ENCODE results near the gene PLP2.

PLP2 gene

GRCh38 chrX:49190821-49191573 is 19.3 kb downstream of the PLP2 start:
- no peaks in the 10 kb centered on the region for H3K9me2 ChIP-seq (replicated peaks; ENCODE audit: insufficient read depth, low read length)
- peak overlapping the region; percentile 49; the same call in 1 of the 2 replicates for H3K4me2 ChIP-seq (ENCODE audit: low read depth, low read length)
- no peak for TF ChIP-seq EZH2phosphoT487 (IDR thresholded peaks at IDR 0.05; ENCODE audit: low read length)
- no peak for TF ChIP-seq EZH2 (optimal IDR thresholded peaks at IDR 0.05; ENCODE audit: low read depth, low read length)
- TF ChIP-seq, protein P1, sequence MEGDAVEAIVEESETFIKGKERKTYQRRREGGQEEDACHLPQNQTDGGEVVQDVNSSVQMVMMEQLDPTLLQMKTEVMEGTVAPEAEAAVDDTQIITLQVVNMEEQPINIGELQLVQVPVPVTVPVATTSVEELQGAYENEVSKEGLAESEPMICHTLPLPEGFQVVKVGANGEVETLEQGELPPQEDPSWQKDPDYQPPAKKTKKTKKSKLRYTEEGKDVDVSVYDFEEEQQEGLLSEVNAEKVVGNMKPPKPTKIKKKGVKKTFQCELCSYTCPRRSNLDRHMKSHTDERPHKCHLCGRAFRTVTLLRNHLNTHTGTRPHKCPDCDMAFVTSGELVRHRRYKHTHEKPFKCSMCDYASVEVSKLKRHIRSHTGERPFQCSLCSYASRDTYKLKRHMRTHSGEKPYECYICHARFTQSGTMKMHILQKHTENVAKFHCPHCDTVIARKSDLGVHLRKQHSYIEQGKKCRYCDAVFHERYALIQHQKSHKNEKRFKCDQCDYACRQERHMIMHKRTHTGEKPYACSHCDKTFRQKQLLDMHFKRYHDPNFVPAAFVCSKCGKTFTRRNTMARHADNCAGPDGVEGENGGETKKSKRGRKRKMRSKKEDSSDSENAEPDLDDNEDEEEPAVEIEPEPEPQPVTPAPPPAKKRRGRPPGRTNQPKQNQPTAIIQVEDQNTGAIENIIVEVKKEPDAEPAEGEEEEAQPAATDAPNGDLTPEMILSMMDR (IDR thresholded peaks at IDR 0.05; ENCODE audit: low read length) = no peak
- H3K79me2 ChIP-seq (ENCODE audit: low read length) = no peaks in the 10 kb centered on the region
- peak; percentile 96 for DNase-seq
- H3K27ac ChIP-seq (ENCODE audit: low read length) = peak overlapping the region; percentile 74; the same call in 1 of the 2 replicates
- no peaks in the 10 kb centered on the region for H3K9me3 ChIP-seq (replicated peaks; ENCODE audit: insufficient read depth, low read length)
- peak overlapping the region; percentile 61; the same call in 1 of the 2 replicates for H2AFZ ChIP-seq (ENCODE audit: low read length)
- H3K36me3 ChIP-seq (replicated peaks; ENCODE audit: insufficient read depth, low read length) = no peaks in the 10 kb centered on the region
- no peaks in the 10 kb centered on the region; the same call in 1 of the 2 replicates for H3K4me1 ChIP-seq (ENCODE audit: low read length)
- peak overlapping the region; percentile 85 for H3K4me3 ChIP-seq (ENCODE audit: low read length)
- H3F3A ChIP-seq (ENCODE audit: insufficient read depth, low read length) = no peaks in the 10 kb centered on the region
- H3K9ac ChIP-seq (ENCODE audit: low read length) = peak overlapping the region; percentile 72
- H4K20me1 ChIP-seq (ENCODE audit: insufficient read depth, low read length) = no peaks in the 10 kb centered on the region
- no peaks in the 10 kb centered on the region for H3K27me3 ChIP-seq (replicated peaks; ENCODE audit: insufficient read depth, low read length)

DNA sequence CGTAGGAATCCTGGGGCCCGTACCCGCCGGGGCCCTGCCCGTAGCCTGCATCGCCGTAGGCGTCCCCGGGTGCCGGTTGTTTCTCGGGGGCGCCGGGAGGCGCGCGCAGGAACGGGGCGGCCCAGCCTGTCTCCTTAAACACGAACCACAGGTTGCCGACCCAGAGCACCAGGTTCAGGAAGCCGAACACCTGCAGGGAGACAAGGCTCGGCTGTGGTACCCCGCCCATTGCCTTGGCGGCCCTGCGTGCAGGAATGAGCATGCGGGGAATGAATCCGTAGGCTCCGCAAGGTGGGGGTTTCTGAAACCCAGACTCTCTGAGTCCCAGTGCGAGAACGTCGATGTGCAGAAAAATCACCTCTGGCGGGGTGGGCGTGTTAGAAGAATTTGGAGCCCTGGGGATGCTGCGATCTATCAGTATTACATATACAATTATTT is 19.9 kb downstream of the PLP2 start:
- H3K36me3 ChIP-seq (replicated peaks; ENCODE audit: insufficient read depth, low read length) = no peaks in the 10 kb centered on the region
- TF ChIP-seq, protein P1 (IDR thresholded peaks at IDR 0.05; ENCODE audit: low read length) = no peak
- TF ChIP-seq EZH2phosphoT487 (IDR thresholded peaks at IDR 0.05; ENCODE audit: low read length) = no peak
- TF ChIP-seq EZH2 (optimal IDR thresholded peaks at IDR 0.05; ENCODE audit: low read depth, low read length) = no peak
- no peaks in the 10 kb centered on the region for H3K9me2 ChIP-seq (replicated peaks; ENCODE audit: insufficient read depth, low read length)
- H3F3A ChIP-seq (ENCODE audit: insufficient read depth, low read length) = no peaks in the 10 kb centered on the region
- H3K79me2 ChIP-seq (ENCODE audit: low read length) = no peaks in the 10 kb centered on the region
- H3K27ac ChIP-seq (ENCODE audit: low read length) = peak overlapping the region; percentile 74
- no peaks in the 10 kb centered on the region for H4K20me1 ChIP-seq (ENCODE audit: insufficient read depth, low read length)
- H3K27me3 ChIP-seq (replicated peaks; ENCODE audit: insufficient read depth, low read length) = no peaks in the 10 kb centered on the region
- no peaks in the 10 kb centered on the region for H3K9me3 ChIP-seq (replicated peaks; ENCODE audit: insufficient read depth, low read length)
- H3K4me3 ChIP-seq (ENCODE audit: low read length) = peak overlapping the region; percentile 85
- H3K9ac ChIP-seq (ENCODE audit: low read length) = peak overlapping the region; percentile 72
- peak overlapping the region; percentile 61; the same call in 1 of the 2 replicates for H2AFZ ChIP-seq (ENCODE audit: low read length)
- H3K4me2 ChIP-seq (ENCODE audit: low read depth, low read length) = peak overlapping the region; percentile 49; the same call in 1 of the 2 replicates
- no peaks in the 10 kb centered on the region; the same call in 1 of the 2 replicates for H3K4me1 ChIP-seq (ENCODE audit: low read length)
- DNase-seq = peak; percentile 16

GRCh38 chrX:49192722-49193328 is 21.1 kb downstream of the PLP2 start:
- H3K27ac ChIP-seq (ENCODE audit: low read length) = no peak overlapping the region
- no peaks in the 10 kb centered on the region for H3K9me3 ChIP-seq (replicated peaks; ENCODE audit: insufficient read depth, low read length)
- H3K9ac ChIP-seq (ENCODE audit: low read length) = no peak overlapping the region

More at GRCh38 chrX:49192722-49193328, 21.1 kb downstream of the PLP2 start:
- H3K4me1 ChIP-seq (ENCODE audit: low read length) = no peaks in the 10 kb centered on the region; the same call in 1 of the 2 replicates
- no peaks in the 10 kb centered on the region for H3F3A ChIP-seq (ENCODE audit: insufficient read depth, low read length)
- TF ChIP-seq EZH2 (optimal IDR thresholded peaks at IDR 0.05; ENCODE audit: low read depth, low read length) = no peak
- TF ChIP-seq, protein P1 (IDR thresholded peaks at IDR 0.05; ENCODE audit: low read length) = peak; percentile 63
- H3K27me3 ChIP-seq (replicated peaks; ENCODE audit: insufficient read depth, low read length) = 0 out of 2 replicates have a peak, but pooled peaks cover 3% of the 10 kb centered on the region
- H4K20me1 ChIP-seq (ENCODE audit: insufficient read depth, low read length) = no peaks in the 10 kb centered on the region
- no peak overlapping the region for H2AFZ ChIP-seq (ENCODE audit: low read length)
- H3K79me2 ChIP-seq (ENCODE audit: low read length) = no peaks in the 10 kb centered on the region
- no peak overlapping the region for H3K4me2 ChIP-seq (ENCODE audit: low read depth, low read length)
- H3K9me2 ChIP-seq (replicated peaks; ENCODE audit: insufficient read depth, low read length) = no peaks in the 10 kb centered on the region
- DNase-seq = peak; percentile 32
- H3K4me3 ChIP-seq (ENCODE audit: low read length) = no peak overlapping the region
- no peaks in the 10 kb centered on the region for H3K36me3 ChIP-seq (replicated peaks; ENCODE audit: insufficient read depth, low read length)
